Neural cell (in vitro differentiated cells): ENCODE results near the gene ITK. TPM values are rescaled to one million over a fixed set of nuclear protein-coding genes. Genes with fewer than 3 reads are reported as not detected.

ENCODE experiments used
- H2AFZ ChIP-seq: fragments of 200-600, 300-800 bp; sonication (generic), shearing (Covaris generic); 2 replicates; pipeline ENCODE4 v1.6.0; 2014; ENCODE audit warnings: low read depth, mild to moderate bottlenecking, antibody characterized with exemption, low read length, moderate library complexity
- H3F3A ChIP-seq: fragments of 200-600 bp; shearing (Covaris generic); 2 replicates; pipeline ENCODE4 v1.6.1; 2016; ENCODE audit warnings: mild to moderate bottlenecking, moderate library complexity, mixed read lengths, antibody characterized with exemption, low read length; ENCODE audit not compliant: insufficient read depth, poor library complexity, severe bottlenecking
- H3K27ac ChIP-seq: fragments of 200-600, 300-800 bp; sonication (generic), shearing (Covaris generic); 2 replicates; pipeline ENCODE4 v1.5.1; 2014; ENCODE audit warnings: mild to moderate bottlenecking, low read length, moderate library complexity
- H3K27me3 ChIP-seq: fragments of 300-800, 200-600 bp; sonication (generic), shearing (Covaris generic); 2 replicates; pipeline ENCODE4 v1.6.0; 2014; ENCODE audit warnings: mild to moderate bottlenecking, low read depth, low read length, moderate library complexity; ENCODE audit not compliant: insufficient read depth
- H3K36me3 ChIP-seq: fragments of 300-800, 200-600 bp; sonication (generic), shearing (Covaris generic); 2 replicates; pipeline ENCODE4 v1.5.1; 2014; ENCODE audit warnings: mild to moderate bottlenecking, antibody characterized with exemption, low read length, moderate library complexity; ENCODE audit not compliant: insufficient read depth
- H3K4me2 ChIP-seq: fragments of 300-800, 200-600 bp; sonication (generic), shearing (Covaris generic); 2 replicates; pipeline ENCODE4 v1.6.0; 2014; ENCODE audit warnings: mild to moderate bottlenecking, low read length
- H3K4me3 ChIP-seq: fragments of 300-800, 200-600 bp; sonication (generic), shearing (Covaris generic); 2 replicates; pipeline ENCODE4 v1.5.1; 2014; ENCODE audit warnings: mild to moderate bottlenecking, low read length, moderate library complexity
- H3K79me2 ChIP-seq: fragments of 200-600 bp; shearing (Covaris generic); replicated peaks from 2 replicates; pipeline ENCODE4 v1.6.0; 2014; ENCODE audit warnings: mild to moderate bottlenecking, low read length, moderate library complexity; ENCODE audit not compliant: insufficient read depth
- H3K9ac ChIP-seq: fragments of 300-800, 200-600 bp; sonication (generic), shearing (Covaris generic); 2 replicates; pipeline ENCODE4 v1.6.1; 2016; ENCODE audit warnings: mild to moderate bottlenecking, low read length, mixed read lengths
- H3K9me2 ChIP-seq: fragments of 200-600 bp; shearing (Covaris generic); 2 replicates; pipeline ENCODE4 v1.6.1; 2016; ENCODE audit warnings: mild to moderate bottlenecking, low read length, mixed read lengths; ENCODE audit not compliant: insufficient read depth
- H3K9me3 ChIP-seq: fragments of 200-600, 300-800 bp; sonication (generic), shearing (Covaris generic); 2 replicates; pipeline ENCODE4 v1.6.1; 2016; ENCODE audit warnings: mild to moderate bottlenecking, mixed run types, low read length, moderate library complexity, mixed read lengths
- H4K20me1 ChIP-seq: fragments of 200-600 bp; shearing (Covaris generic); 2 replicates; pipeline ENCODE4 v1.6.1; 2016; ENCODE audit warnings: mild to moderate bottlenecking, mixed run types; ENCODE audit not compliant: insufficient read depth
- CTCF ChIP-seq: fragments of 450-650 bp; IDR thresholded peaks from 2 replicates; pipeline ENCODE4 v1.5.1; 2014; ENCODE audit warnings: antibody characterized with exemption, mild to moderate bottlenecking, moderate library complexity; ENCODE audit not compliant: poor library complexity, severe bottlenecking
- EP300 ChIP-seq: fragments of 450-650 bp; conservative IDR thresholded peaks from 2 replicates; pipeline ENCODE4 v1.6.1; 2014; ENCODE audit warnings: antibody characterized with exemption, mild to moderate bottlenecking, moderate library complexity; ENCODE audit not compliant: poor library complexity, severe bottlenecking
- EZH2 ChIP-seq: fragments of 200-600, 300-800 bp; shearing (Covaris generic), sonication (generic); IDR thresholded peaks from 2 replicates; pipeline ENCODE4 v1.6.1; 2014; ENCODE audit warnings: antibody characterized with exemption, low read length, borderline replicate concordance, mild to moderate bottlenecking; ENCODE audit not compliant: insufficient read depth, poor library complexity, severe bottlenecking
- MXI1 ChIP-seq: fragments of 450-650 bp; conservative IDR thresholded peaks from 2 replicates; pipeline ENCODE4 v1.6.1; 2014; ENCODE audit warnings: antibody characterized with exemption, mild to moderate bottlenecking; ENCODE audit not compliant: poor library complexity, severe bottlenecking
- POLR2AphosphoS5 ChIP-seq: IDR thresholded peaks from 2 replicates; pipeline ENCODE4 v1.6.1; 2012
- RAD21 ChIP-seq: fragments of 450-650 bp; conservative IDR thresholded peaks from 2 replicates; pipeline ENCODE4 v1.6.1; 2014; ENCODE audit warnings: antibody characterized with exemption, mild to moderate bottlenecking, moderate library complexity
- REST ChIP-seq: IDR thresholded peaks from 2 replicates; pipeline ENCODE4 v1.6.1; 2012; ENCODE audit warnings: borderline replicate concordance
- SMC3 ChIP-seq: fragments of 450-650 bp; conservative IDR thresholded peaks from 2 replicates; pipeline ENCODE4 v1.6.1; 2014; ENCODE audit warnings: antibody characterized with exemption, mild to moderate bottlenecking, moderate library complexity; ENCODE audit not compliant: poor library complexity
- TAF1 ChIP-seq: IDR thresholded peaks from 2 replicates; pipeline ENCODE4 v1.6.1; 2012; ENCODE audit warnings: low read depth
- polyA plus RNA-seq: library from polyadenylated mRNA; depleted of rRNA; stranded (reverse); fragments of >200 nt; gene quantifications from 2 replicates; pipeline ENCODE4 v1.2.3, GENCODE V29; 2014

Gene ITK
- polyA plus RNA-seq, 1 donor from 2014 or later: not detected

- no peaks in the 10 kb centered on the region for H3F3A ChIP-seq
- H3K4me3 ChIP-seq: no peak overlapping the region
- peaks cover 16% of the 10 kb centered on the region for H3K79me2 ChIP-seq
- H3K9me2 ChIP-seq: no peaks in the 10 kb centered on the region
- no peak overlapping the region for H3K9ac ChIP-seq
- H3K27me3 ChIP-seq: no peaks in the 10 kb centered on the region
- H4K20me1 ChIP-seq: no peaks in the 10 kb centered on the region
- TF ChIP-seq RAD21 (no peak), REST (no peak), SMC3 (no peak), POLR2AphosphoS5 (no peak), EP300 (no peak), MXI1 (no peak), CTCF (no peak), EZH2 (no peak), TAF1 (no peak)
- no peak overlapping the region for H3K27ac ChIP-seq
- no peak overlapping the region for H3K4me2 ChIP-seq
- H3K36me3 ChIP-seq: peaks cover 6% of the 10 kb centered on the region
- no peak overlapping the region for H2AFZ ChIP-seq
- H3K9me3 ChIP-seq: no peaks in the 10 kb centered on the region
Measured at GRCh38 chr5:157288405-157289163, 107.9 kb downstream of the ITK start.

- H3K79me2 ChIP-seq: peaks cover 12% of the 10 kb centered on the region
- no peak overlapping the region for H3K4me2 ChIP-seq
- peaks cover 6% of the 10 kb centered on the region for H3K36me3 ChIP-seq
- no peaks in the 10 kb centered on the region for H3K27me3 ChIP-seq
- H4K20me1 ChIP-seq: no peaks in the 10 kb centered on the region
- H3F3A ChIP-seq: no peaks in the 10 kb centered on the region
- H3K4me3 ChIP-seq: no peak overlapping the region
- H3K9ac ChIP-seq: no peak overlapping the region
- no peak overlapping the region for H2AFZ ChIP-seq
- H3K9me3 ChIP-seq: no peaks in the 10 kb centered on the region
- H3K27ac ChIP-seq: no peak overlapping the region
- TF ChIP-seq TAF1: no peak
- TF ChIP-seq EP300: no peak
- no peak for TF ChIP-seq REST
- TF ChIP-seq EZH2: no peak
- no peak for TF ChIP-seq POLR2AphosphoS5
- no peak for TF ChIP-seq SMC3
- TF ChIP-seq RAD21: no peak
- TF ChIP-seq CTCF: no peak
- TF ChIP-seq MXI1: no peak
- no peaks in the 10 kb centered on the region for H3K9me2 ChIP-seq
Measured at GRCh38 chr5:157289164-157289819, 108.7 kb downstream of the ITK start.
